ENCODE data around the gene RNF8.
A peak's percentile ranks its signal among the peaks of the same experiment; 100 is the strongest.
"Not testable (repeated sequence)": the region's sequence is repeated elsewhere in the genome, so short reads cannot be mapped to it uniquely, and the experiment has no call there.

The RNF8 gene, protein sequence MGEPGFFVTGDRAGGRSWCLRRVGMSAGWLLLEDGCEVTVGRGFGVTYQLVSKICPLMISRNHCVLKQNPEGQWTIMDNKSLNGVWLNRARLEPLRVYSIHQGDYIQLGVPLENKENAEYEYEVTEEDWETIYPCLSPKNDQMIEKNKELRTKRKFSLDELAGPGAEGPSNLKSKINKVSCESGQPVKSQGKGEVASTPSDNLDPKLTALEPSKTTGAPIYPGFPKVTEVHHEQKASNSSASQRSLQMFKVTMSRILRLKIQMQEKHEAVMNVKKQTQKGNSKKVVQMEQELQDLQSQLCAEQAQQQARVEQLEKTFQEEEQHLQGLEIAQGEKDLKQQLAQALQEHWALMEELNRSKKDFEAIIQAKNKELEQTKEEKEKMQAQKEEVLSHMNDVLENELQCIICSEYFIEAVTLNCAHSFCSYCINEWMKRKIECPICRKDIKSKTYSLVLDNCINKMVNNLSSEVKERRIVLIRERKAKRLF

DNA sequence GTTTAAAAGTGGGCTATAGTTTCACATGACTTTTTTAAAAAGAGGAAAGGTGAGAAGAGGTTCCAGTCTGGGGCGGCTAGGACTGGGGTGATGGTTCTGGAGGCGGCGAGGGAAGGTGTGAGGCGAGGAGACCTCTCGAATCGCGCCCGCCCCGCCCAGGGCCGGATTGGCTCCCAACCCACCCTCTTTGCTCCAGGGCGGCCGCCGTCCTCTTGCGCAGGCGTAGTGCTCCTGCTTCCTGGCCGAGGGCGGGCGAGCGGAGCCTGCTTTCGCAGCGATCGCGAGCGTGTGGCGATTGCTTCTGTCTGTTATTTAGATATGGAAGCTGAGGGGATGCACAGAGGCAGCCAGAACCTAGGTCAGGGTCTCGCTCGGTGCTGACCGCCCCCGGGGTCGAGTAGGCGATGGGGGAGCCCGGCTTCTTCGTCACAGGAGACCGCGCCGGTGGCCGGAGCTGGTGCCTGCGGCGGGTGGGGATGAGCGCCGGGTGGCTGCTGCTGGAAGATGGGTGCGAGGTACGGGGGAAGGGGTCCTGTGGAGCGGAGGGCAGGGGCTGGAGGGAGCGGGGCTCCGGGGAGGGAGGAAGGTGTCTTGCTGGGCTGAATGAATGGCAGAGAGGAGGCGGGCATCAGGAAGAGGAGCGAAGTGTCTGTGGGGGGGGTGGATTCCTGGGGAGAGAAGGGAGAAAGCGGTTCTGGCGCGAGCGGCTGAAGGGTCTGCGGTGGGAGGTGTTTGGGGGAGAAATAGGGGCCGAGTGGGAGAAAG is at the start of gene RNF8:
Gene RNF8 (plus strand): TSS at position 223 of the 765 bp plus-strand sequence. CDS start 182 bp downstream, at position 405.
- DNase-seq = peak; percentile 68

DNA sequence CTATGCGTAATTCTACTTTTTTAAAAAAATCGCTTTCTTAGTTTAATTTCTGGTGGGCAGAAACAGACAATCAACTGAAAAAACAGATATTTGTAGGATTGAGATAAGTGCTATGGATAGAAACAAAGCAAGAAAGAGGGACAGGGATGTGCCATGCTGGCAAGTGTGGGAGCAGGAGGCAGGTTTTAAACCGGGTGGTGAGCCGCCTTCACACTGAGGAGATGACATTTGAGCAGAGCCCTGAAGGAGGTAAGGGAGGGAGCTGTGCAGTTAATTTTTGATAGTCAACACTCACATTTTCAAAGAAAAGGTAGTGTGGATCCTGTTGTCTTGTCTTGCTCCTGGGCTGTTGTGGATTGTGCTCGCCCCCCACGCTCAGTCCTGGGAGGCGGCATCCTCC is 49.0 kb upstream of the RNF8 start:
- DNase-seq = no peak

DNA sequence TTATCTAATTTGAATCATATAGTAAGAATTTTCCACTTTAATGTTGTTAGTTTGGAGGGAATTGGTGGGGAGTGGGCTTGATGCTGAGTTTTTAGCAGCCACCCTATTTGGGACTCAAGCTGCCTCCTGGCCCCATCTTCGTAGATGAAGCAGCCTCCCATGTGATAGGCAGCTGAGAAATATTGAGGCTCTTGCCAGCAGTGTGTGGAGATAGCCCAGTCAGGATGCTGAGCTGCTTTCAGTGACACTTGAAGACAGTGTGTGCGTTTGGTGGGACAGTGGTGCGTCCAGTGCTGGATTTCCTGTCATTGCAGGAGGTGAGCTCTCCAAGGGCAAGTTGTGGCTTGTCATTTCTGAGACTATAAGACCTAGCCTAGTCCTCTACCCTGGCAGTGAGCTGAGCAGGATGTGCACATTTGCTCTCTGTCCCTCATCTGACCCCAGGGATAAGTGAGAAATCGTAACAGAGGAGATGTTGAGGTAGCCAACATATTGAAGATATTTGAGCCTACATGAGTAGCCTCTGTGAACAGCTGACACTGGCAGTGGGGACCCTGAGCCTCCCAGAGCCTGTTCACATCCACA is 47.9 kb upstream of the RNF8 start:
- DNase-seq = no peak

DNA sequence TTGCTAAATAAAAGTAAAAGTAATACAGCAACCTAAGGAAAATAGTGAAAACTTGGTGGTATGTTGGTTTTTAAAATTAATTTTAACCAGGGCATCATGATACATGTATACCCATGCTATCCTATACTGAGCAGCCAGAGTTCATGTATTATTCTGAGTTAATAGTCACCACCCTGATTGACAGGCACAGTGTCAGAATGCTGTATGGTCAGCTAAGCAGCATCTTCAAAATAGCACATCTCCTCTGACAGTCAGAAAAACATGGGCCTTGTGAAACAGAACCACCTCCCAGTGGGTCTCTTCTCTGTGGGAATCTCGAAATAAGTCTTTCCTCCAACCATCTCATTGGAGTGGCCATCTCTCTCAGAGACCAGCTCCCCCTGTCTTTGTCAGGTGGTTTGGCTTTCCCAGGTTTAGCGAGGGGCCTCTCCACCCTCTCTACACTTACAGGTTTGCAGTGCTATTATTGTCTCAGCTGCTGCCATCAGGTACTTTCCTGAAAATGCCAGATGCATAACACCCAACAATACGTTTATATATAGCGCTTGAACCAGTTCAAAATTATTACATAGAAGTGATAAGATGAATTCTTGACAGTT is 47.1 kb upstream of the RNF8 start:
- DNase-seq = no peak

DNA sequence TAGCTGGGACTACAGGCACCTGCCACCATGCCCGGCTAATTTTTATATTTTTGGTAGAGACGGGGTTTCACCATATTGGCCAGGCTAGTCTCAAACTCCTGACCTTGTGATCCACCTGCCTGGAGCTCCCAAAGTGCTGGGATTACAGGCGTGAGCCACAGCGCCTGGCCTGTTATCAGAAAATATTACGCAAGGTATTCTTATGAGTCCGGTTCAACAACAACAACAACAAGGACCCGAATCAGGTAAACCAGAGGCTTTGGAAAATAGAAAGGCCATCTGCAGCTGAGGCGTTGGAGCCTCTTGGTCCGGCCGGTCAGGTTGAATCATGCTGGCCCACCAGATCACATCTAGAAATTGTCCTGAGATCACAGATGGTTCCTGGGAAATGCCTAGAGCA is 46.3 kb upstream of the RNF8 start:
- not testable (repeated sequence) for DNase-seq

DNA sequence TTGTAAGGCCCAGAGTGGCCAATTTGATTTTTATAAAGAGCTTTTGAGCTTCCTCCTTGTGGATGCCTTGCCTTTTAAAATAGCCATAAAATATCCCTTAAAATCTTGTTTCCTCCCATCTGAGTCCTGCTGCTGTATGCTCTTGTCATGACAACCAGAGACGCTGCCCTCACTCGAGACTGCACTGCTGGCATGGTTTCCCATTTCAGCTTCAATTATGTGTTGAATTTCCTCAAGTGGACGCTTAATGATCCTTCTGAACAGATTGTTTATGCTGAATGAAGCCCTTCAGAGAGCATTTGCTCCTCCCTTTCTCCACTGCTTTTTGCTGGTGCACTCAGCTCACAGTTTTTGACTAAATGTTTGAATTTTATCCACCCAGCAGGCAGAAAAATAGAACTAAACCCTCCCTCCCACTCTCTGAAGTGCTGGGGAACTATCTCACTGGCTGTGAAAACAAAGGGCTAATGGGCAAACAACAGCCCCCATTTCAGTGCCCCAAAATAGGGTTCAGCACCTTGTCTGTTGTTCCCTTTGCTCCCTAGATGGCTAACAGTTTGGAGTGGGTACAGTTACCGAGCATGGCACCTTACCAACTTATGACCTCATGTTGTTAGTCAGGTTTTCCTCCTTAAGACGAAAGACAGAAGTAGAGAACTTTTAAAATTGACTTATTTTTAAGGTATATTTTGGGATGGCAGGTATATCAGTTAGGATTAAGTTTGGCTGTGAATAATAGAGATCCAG is 45.5 kb upstream of the RNF8 start:
- DNase-seq = peak; percentile 59

DNA sequence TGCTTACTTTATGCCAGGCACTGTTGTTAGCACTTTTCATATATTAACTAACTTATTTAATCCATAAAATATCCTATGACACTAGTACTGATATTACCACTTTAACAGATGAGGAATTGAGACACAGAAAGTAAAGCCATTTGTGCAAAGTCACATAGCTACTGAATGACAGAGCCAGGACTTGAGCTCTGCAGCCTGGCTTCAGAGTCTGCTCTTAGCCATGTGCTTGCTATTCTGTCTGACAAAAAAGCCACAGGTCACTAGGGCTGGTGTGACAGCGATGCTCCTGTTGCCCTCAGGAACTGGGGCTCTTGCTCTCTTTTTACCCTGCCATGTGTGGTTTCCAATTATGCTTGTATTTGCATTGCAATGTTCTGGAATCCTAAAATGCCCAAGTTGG is 44.7 kb upstream of the RNF8 start:
- no peak for DNase-seq

DNA sequence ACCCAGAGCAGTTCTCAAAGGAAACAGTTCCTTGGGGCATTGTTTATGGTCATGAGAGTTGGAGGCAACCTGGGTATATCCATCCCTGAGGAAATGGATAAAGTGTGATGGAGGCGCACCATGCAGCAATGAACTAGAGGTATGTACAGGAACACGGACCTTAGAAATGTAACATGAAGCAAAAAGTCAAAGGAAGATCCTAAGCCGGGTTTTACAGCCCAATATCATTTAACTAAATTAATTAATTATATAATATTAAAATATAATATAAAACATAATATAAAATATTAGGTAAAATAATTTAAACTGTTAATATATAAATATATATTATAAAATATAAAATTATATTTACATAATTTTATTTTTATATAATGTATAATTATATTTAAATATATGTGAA is 44.1 kb upstream of the RNF8 start:
- no peak for DNase-seq

DNA sequence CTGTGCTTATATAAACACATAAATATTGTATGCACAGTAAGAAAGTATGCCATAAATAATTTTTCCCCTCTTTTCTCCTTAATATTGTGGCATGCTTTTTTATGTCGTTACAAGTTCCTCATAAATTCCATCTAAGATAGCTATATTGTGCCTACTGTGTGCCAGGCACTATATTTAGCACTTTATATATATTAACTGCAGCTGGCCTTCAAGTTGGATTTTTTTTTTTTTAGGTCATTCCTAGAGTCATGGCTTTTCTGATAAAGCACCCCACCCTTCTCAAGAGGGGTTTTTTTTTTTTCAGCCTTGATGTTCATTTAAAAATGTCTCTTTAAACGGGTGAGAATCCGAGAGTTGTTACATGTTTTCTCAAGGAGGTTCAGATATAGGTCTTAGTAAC is 42.8 kb upstream of the RNF8 start:
- no peak for DNase-seq

DNA sequence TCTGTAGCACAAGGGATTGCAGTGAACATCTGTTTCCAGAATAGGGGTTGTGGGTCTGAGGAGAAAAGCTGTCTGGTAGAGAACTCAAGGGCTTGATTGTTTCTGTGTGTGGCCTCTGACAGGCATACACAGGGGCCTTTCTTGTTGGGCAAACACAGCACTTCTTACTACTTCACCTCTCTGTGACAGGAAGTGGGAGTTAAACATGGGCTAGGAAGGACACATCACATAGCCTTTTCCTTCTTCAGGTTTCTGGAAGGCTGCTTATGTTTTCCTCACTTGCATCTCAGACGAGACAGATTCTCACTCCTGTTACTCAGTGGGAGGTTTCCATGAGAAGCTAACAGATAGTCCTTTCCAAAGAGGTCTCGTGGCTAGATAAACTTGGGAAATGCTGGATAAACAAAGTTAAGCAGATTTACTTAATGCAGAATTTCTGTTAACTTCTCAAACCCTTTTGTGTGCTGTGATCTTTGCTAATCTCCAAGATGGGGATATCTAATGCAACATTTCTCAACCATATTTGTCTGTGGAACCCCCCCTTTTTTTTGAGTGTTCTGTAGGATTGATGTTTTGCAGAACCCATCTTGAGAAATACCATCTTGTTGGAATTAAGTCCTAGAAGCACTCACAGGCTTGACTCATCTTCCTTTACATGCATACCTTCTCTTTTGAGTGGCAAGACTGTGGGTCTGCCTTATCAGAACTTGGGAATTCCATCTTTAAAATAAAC is 41.9 kb upstream of the RNF8 start:
- no peak for DNase-seq

DNA sequence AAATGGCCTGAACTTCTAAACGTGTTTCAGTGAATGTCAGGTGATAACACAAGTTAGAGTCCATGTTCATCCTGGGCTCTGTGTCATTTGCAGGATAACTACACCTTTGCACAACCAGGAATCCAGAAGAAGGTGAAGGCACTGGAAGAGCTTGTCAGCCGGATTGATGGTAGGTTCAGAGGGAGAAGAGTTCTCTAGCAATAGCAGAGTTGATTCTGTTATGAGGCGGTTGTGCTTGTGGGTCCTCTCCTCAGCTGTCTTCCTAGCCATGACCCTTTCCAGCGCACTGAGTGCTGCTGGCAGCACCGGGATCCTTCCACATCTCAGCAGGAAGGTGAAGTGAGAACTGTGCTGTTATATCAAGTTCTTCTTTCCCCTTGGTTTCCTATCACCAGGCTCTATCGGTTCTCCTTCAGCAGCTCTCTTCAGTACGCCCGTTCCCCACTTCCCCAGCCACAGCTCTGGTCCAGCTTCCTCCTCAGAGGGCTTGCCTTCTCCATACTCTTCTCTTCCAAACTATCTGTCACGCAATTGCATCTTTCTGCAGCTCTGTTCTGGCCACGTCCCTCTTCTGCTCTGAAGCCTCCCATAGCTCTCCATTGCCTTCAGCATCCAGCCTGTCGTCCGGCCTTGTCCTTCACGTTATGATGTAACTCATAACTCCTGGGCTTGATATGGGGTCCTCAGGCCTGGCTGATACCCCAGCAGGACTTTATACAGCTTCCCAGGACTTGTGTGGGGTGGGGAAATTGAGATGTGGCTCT is 39.9 kb upstream of the RNF8 start:
- no peak for DNase-seq

DNA sequence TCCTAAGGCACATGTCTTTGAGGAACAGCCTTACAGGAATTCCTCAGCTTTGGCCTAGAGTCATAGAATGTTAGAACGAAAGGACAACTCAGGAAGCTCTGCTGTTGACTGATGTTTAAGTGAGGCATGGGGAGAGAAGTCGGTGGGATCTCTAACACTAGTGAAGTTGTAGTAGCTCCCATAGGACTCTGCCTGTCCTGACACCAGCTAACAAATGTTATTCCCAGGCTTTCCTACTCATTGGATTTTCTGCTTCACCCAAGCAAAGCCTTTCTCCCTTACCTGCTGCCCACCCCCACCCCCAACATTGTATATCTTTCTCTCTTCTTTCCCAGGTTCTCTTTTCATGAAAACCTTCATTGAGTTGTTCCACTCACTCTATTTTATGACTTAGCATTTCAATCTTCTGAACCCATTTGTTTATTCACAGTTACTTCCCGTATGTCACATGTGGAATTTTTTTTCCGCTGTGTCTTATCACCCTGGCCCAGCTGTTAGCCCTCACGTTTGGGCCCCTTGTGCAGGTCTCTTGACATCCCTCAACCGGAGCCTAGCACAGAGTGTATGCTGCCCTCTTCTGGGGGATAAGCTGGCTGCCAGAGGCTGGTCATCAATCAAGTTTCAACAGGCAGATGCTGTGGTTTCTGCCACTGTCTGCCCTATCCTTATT is 39.2 kb upstream of the RNF8 start:
- peak; percentile 61 for DNase-seq

DNA sequence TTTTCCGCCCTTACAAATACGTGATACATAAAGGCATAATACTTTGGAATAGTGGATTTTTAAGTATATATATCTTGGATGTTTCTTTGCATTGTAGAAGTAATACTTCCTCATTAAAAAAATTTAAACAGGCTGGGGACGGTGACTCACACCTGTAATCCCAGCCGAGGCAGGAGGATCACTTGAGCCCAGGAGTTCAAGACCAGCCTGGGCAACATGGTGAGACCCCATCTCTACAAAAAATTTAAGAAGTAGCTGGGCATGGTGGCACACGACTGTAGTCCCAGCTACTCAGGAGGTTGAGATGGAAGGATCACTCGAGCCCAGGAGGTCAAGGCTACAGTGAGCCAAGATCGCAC is 38.6 kb upstream of the RNF8 start:
- no peak for DNase-seq

DNA sequence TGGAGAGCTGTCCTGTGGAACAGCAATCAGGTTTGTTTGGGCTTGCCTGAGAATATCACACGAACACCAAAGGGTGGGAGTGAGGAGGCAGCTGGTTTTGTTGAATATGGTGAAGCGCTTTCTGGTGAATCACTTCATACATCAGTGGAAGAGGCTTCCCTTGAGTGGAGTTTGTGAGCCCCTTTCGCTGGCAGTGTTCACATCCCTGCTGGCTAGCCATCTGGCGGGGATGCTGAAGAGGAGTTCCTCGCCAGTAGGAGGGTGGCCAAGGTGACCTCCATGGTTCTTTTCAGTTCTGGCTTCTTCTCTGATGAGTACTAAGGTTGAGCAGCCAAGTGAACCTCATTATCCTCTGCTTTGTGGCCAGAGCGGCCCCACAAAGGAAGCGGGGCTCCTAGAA is 37.7 kb upstream of the RNF8 start:
- DNase-seq = peak; percentile 93

DNA sequence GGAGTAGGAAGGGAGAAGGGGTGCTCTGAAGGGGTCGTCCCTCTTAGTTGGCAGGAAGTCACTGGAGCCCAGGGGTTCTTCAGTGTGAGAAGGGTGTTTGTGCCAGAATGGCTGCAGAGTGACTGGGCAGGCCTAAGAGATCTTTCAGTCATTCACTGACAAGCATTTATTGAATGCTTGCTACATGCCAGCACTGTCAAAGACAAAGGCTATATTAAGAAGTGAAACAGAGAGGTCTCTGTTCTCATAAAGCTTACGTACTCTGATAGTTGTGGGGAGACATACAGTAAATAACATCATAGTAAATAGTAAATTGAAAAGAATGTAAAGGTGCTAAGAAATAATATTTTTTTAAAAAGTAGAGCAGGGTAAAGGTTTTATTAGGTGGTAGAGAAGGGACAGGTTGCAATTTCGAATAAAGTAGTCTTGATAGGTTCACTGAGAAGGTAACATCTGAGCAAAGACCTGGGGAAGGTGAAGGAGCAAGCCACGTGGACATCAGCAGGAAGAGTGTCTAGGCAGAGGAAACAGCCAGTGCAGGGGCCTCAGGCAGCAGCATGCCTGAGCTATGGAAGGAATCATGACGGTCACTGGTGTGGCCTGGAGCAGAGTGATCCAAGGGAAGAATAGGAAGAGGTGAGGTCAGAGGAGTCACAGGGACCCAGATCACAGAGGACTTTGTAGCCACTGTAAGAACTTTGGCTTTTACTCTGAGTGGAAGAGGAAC is 36.3 kb upstream of the RNF8 start:
- no peak for DNase-seq

DNA sequence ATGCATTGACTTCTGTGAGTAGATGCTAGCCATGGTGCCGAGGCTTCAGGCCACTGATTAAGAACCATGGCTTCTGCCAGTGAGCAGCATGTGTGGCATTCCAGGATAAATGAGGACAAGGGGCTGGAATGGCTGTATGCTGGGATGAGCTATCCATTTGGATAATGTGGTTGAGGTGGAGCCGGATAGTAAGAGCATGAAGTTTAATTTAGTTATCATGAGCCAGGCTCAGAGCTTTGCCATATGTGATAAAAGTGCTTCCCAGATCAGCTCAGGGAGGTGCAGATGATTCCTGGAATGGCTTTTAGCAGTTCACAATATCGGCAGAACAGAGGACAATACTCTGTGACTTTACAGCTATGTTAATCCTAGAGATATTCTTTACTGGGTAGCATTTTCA is 34.6 kb upstream of the RNF8 start:
- peak; percentile 55 for DNase-seq

DNA sequence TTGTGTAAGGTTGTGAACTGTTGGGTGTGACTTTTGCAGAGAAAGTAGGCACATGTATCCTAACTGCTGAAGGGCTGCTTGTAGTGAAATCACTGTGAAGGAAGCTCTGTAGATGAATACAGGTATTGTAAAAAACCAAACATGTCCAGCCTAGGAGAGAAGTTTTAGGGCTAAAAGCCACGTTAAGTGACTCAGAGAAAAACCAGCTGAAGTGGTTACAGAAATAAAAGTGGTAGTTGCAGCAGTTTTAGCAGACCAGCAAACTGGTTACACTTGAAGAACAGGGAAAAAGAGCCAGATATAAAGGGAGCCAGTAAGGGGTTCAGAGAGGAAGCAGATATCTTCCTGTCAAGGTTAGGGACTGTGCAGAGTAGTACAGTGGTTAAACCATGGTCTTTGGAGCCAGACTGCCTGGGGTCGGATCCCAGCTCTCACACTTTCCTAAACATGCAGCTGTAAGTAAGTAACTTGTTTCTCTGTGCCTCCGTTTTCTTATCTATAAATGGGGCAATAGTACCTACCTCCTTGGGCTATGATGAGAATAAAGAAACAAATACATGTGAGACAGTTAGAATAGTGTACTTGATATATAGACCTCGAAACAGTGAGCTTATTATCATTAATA is 33.8 kb upstream of the RNF8 start:
- DNase-seq = no peak

DNA sequence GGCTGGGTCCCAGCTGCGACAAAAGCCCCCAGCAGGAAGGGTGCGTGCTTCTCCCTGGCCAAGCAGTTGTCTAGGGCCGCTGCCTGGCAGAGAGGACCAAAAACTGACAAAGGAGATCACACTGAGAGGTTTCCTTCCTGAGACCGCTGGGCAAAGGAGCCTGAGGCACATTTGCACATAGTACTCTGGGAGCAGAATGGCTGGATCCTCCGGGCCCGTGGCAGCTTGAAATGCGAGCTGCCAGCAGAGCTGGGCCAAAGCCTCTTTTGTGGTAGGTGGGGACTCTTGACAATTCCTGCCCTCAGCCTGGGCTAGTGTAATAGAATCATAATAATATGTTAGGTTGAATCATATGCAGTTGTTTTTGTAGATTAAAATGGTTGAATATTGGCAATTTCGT is 33.1 kb upstream of the RNF8 start:
- DNase-seq = no peak

DNA sequence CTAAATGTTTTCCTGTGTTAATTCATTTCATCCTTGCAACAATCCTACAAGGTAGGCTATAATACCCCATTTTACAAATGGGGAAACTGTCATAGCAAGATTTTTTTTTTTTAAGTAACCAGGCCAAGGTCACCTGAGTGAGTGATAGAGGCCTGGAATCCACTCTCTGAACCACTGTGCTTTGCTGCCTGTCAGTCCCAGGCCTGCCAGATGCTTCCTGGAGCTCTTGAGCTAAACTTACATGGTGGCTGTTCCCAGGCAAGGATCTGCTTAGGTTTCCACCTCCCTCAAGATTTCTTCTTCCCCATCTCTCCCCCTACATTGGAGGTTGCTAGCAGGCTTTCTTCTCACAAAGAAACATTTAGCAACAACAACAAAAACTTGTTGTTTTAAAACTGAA is 32.7 kb upstream of the RNF8 start:
- no peak for DNase-seq
